ENCODE measurements around the gene KAT7.
A peak's percentile ranks its signal among the peaks of the same experiment; 100 is the strongest.
"Not testable (repeated sequence)": the region's sequence is repeated elsewhere in the genome, so short reads cannot be mapped to it uniquely, and the experiment has no call there.

KAT7 gene

GRCh38 chr17:49814781-49815529, 26.5 kb downstream of the KAT7 start:
- no peak for DNase-seq

- no peak for DNase-seq
These were observed 27.3 kb downstream of the KAT7 start for GRCh38 chr17:49815761-49816281.

- DNase-seq = peak; percentile 22
These were observed 29.5 kb downstream of the KAT7 start for GRCh38 chr17:49817993-49818392.

GRCh38 chr17:49819138-49819537, 30.7 kb downstream of the KAT7 start:
- no peak for DNase-seq

- DNase-seq = no peak
These were observed 31.2 kb downstream of the KAT7 start for GRCh38 chr17:49819651-49820050.

GRCh38 chr17:49820773-49821172, 32.3 kb downstream of the KAT7 start:
- DNase-seq = no peak

GRCh38 chr17:49821466-49821865, 33.0 kb downstream of the KAT7 start:
- no peak for DNase-seq

- DNase-seq = no peak
These were observed 33.4 kb downstream of the KAT7 start for GRCh38 chr17:49821916-49822315.

- DNase-seq = no peak
These were observed 34.3 kb downstream of the KAT7 start for GRCh38 chr17:49822829-49823228.

GRCh38 chr17:49823614-49824013, 35.1 kb downstream of the KAT7 start:
- DNase-seq = no peak

- DNase-seq = no peak
These were observed 37.2 kb downstream of the KAT7 start for GRCh38 chr17:49825645-49826044.

GRCh38 chr17:49828325-49828724, 39.8 kb downstream of the KAT7 start:
- not testable (repeated sequence) for DNase-seq

- DNase-seq = no peak
These were observed 40.5 kb downstream of the KAT7 start for GRCh38 chr17:49829026-49829425.

- DNase-seq = no peak
These were observed 42.1 kb downstream of the KAT7 start for GRCh38 chr17:49830605-49831004.

GRCh38 chr17:49832840-49833599, 44.5 kb downstream of the KAT7 start:
- DNase-seq = no peak

GRCh38 chr17:49834118-49834743, 45.8 kb downstream of the KAT7 start:
- no peak for DNase-seq

- no peak for DNase-seq
These were observed 47.0 kb downstream of the KAT7 start for GRCh38 chr17:49835472-49835871.

GRCh38 chr17:49836111-49837030, 47.9 kb downstream of the KAT7 start:
- DNase-seq = no peak

GRCh38 chr17:49839455-49839854, 51.0 kb downstream of the KAT7 start:
- DNase-seq = no peak

GRCh38 chr17:49841548-49841947, 53.1 kb downstream of the KAT7 start:
- no peak for DNase-seq

- no peak for DNase-seq
These were observed 53.9 kb downstream of the KAT7 start for GRCh38 chr17:49842371-49842770.

GRCh38 chr17:49842846-49843245, 54.4 kb downstream of the KAT7 start:
- no peak for DNase-seq
